T-helper 1 cell treated with Interleukin-12 subunit alpha and Interleukin-12 subunit beta and Interleukin-4 antibody, amounts not matched to agents 30 μg/mL and 1 μg/mL, for 36 hours (primary cell): Measurements from ENCODE around the gene PPM1L.

Experiments used
- H3K27ac Mint-ChIP-seq: one replicate; pipeline ENCODE4 v1.8.0; 2021; ENCODE audit warnings: mild to moderate bottlenecking, mixed read lengths
- H3K27me3 Mint-ChIP-seq: one replicate; pipeline ENCODE4 v1.8.0; 2021; ENCODE audit warnings: low read depth, mixed read lengths
- H3K36me3 Mint-ChIP-seq: one replicate; pipeline ENCODE4 v1.8.0; 2021; ENCODE audit warnings: low read depth, mixed read lengths
- H3K4me1 Mint-ChIP-seq: one replicate; pipeline ENCODE4 v1.8.0; 2021; ENCODE audit warnings: low read depth, mixed read lengths
- H3K4me3 Mint-ChIP-seq: one replicate; pipeline ENCODE4 v1.8.0; 2021; ENCODE audit warnings: mild to moderate bottlenecking, moderate library complexity, mixed read lengths
- H3K9me3 Mint-ChIP-seq: one replicate; pipeline ENCODE4 v1.8.0; 2021; ENCODE audit warnings: mixed read lengths

The PPM1L gene

DNA sequence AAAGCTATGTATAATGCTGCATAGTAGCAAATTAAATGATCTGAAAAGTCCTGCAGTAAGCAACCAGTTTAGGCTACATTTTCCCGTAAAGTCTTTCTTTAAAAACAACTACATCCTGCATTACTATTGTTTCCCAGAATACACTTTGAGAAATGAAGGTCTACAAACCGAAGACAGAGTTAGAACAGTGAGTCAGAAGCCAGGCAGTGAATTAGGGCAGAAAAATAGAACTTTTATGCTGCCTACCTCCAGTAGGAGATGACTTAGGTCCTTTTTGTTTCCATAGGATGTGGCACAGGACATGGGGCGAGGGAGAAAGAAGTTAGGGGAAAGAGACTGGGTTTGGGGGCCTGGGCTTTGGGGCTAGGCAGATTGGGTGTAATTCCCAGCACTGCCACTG, 127.3 kb downstream of the PPM1L start:
- Mint-ChIP-seq H3K4me1 (no peaks in the 10 kb centered on the region), H3K4me3 (no peak overlapping the region), H3K27ac (no peak overlapping the region), H3K27me3 (peaks cover 6% of the 10 kb centered on the region), H3K36me3 (no peaks in the 10 kb centered on the region), H3K9me3 (peaks cover 11% of the 10 kb centered on the region)

DNA sequence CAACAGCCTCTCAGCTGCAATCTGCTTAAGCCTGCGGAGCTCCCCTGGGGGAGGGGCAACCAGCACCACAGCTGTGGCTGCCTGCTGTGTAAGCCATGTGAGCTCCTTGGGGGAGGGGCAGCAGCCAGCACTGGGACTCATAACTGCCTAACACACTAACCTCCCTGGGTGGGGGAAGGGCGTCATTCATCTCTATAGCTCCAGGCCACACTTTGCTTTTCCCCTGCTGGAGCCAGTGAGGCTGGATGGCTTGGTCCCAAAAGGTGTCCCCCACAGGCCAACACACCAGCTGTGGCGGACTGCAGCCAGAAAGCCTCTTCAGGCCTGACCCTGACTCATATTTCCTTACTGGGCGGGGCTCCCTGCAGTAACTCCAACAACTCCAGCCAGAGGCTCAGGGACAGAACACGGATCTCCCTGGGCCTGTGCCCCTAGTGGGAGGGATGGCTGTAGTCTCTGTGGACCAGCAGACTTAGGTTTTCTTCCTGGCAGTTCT, 129.8 kb downstream of the PPM1L start:
- Mint-ChIP-seq H3K4me1 (no peaks in the 10 kb centered on the region), H3K36me3 (no peaks in the 10 kb centered on the region), H3K9me3 (peaks cover 15% of the 10 kb centered on the region), H3K27me3 (peaks cover 4% of the 10 kb centered on the region), H3K27ac (no peak overlapping the region), H3K4me3 (no peak overlapping the region)

DNA sequence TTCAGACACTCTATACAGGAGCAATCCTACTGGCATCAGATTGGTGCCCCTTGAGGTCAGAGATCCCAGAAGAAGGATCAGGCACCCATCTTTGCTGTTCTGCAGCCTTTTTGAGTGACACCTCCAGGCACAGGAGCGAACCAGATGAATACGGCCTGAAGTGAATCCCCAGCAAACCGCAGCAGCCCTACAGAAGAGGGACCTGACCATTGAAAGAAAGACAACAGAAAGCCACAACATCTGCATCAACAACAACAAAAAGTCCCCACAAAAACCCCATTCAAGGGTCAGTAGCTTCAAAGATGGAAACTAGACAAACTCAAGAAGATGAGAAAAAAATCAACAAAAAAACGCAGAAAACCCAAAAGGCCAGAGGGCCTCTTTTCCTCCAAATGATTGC, 130.4 kb downstream of the PPM1L start:
- no peak overlapping the region for H3K4me3 Mint-ChIP-seq

DNA sequence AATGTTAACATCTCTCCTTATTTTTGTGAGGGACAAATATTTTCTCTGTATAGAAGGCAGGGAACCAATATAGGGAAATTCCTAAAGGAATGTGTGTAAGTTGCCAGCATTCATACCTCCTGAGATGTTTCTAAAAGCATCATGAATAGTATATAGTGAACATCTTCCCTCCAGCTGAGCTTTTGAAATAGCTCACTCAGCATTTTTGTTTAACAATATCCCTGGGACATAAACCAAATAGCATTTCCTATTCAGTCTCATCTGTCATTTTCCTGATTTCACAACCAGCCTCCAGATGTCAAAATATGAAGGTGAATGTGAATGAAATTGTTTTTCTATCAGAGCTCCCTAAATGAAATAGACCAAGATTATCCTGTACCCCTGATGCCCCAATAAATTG, 137.2 kb downstream of the PPM1L start:
- H3K9me3 Mint-ChIP-seq = peaks cover 5% of the 10 kb centered on the region
- H3K27me3 Mint-ChIP-seq = no peaks in the 10 kb centered on the region
- H3K36me3 Mint-ChIP-seq = no peaks in the 10 kb centered on the region
- H3K4me1 Mint-ChIP-seq = no peaks in the 10 kb centered on the region
- no peak overlapping the region for H3K27ac Mint-ChIP-seq
- no peak overlapping the region for H3K4me3 Mint-ChIP-seq

More for the DNA sequence above, 130.4 kb downstream of the PPM1L start:
- Mint-ChIP-seq H3K36me3 (no peaks in the 10 kb centered on the region), H3K9me3 (peaks cover 15% of the 10 kb centered on the region), H3K27ac (no peak overlapping the region), H3K27me3 (no peaks in the 10 kb centered on the region), H3K4me1 (no peaks in the 10 kb centered on the region)

DNA sequence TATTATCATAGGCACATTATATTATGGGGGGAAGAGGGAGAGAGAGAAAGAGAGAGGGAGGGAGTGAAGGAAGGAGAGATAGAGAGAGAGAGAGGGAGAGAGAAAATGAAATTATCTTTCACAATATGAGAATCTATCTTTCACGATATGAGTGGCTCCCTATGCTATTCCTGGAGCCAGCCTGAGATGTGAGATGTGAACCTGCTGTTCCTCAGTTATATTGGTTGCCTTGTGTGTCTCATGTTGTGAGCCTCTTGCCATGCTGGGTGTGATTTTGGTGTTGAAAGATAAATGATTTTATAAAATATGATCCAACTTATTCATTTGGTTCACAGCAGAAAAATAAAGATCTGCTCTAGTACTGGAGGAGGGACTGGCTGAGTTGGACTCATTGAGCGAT, 148.7 kb downstream of the PPM1L start:
- Mint-ChIP-seq H3K36me3 (no peaks in the 10 kb centered on the region), H3K4me3 (no peak overlapping the region), H3K27me3 (peaks cover 12% of the 10 kb centered on the region), H3K27ac (no peak overlapping the region), H3K9me3 (no peaks in the 10 kb centered on the region), H3K4me1 (no peaks in the 10 kb centered on the region)

DNA sequence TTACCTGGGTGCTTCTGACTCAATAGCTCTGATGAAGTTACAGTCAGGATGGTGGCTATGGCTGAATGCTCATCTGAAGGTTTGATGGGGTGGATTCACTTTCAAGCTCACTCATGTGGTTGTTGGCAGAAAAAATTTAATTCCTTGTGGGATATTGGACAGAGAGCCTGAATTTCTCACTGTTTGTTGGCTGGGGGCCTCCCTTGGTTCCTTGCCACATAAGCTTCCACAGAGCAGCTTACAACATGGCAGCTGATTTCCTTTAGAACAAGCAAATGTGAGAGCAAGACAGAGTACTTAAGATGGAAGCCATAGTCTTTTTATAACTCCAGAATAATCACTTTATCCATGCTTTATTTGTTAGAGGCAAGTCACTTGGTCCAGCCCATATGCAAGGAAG, 150.6 kb downstream of the PPM1L start:
- Mint-ChIP-seq H3K4me1 (no peaks in the 10 kb centered on the region), H3K27ac (no peak overlapping the region), H3K4me3 (no peak overlapping the region), H3K36me3 (no peaks in the 10 kb centered on the region), H3K9me3 (no peaks in the 10 kb centered on the region), H3K27me3 (peaks cover 7% of the 10 kb centered on the region)

DNA sequence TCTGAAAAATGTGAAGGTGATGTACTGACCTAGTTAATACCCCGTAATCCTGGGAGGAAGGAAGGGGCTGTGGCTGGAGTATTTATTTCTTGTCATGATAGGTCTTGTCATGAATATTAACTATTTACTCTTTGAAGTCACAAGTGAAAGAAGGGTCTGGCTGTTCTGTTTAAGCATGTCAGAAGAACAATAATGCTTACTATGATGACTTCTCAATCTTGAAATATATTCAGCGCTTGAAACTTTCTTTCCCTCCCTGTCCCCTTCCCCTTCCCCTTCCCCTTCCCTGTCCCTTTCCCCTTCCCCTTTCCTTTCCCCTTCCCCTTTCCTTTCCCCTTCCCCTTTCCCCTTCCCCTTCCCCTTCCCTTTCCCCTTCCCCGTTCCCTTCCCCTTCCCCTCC, 153.9 kb downstream of the PPM1L start:
- Mint-ChIP-seq H3K27ac (no peak overlapping the region), H3K36me3 (no peaks in the 10 kb centered on the region), H3K4me1 (no peaks in the 10 kb centered on the region), H3K4me3 (no peak overlapping the region), H3K9me3 (no peaks in the 10 kb centered on the region), H3K27me3 (peaks cover 4% of the 10 kb centered on the region)

DNA sequence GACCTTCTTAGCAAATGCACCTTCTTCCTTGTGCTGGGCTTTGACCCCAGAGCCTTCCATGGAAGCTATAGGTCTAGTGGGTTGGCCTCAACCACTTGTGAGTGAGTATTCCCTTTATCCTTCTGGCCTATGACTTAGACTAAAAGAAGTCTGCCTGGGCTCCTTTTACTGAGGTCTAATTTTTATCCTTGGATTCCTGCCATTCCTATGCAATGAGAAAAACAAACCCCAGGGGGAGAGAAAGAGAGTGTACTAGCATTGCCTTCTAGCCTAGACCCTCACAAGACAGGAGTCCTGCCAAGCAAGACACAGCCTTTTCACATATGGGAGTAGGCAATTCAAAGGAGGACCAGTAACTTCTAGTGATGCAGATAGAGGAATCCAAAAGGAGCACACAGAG, 155.4 kb downstream of the PPM1L start:
- peaks cover 4% of the 10 kb centered on the region for H3K27me3 Mint-ChIP-seq
- H3K9me3 Mint-ChIP-seq = no peaks in the 10 kb centered on the region
- H3K27ac Mint-ChIP-seq = no peak overlapping the region
- no peak overlapping the region for H3K4me3 Mint-ChIP-seq
- no peaks in the 10 kb centered on the region for H3K36me3 Mint-ChIP-seq
- no peaks in the 10 kb centered on the region for H3K4me1 Mint-ChIP-seq

DNA sequence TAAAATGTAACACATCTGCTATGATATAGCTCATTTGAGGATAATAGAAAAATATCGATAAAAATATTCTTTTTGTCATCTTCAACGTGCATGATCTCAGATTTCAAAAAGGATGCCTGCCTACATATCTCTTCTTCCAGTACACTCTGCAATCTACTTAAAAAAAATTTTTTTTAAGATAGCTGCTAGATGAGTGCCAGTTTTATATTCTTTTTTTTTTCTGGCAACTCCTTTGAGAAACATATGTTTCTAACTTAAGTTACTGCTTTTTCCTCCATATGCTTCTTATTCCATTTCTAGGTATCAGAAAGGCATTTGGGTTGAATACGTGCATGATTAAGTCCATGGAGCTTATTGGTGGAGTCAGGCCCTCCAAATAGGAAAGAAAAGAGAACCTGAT, 160.4 kb downstream of the PPM1L start:
- H3K36me3 Mint-ChIP-seq = no peaks in the 10 kb centered on the region
- H3K27ac Mint-ChIP-seq = no peak overlapping the region
- H3K4me1 Mint-ChIP-seq = no peaks in the 10 kb centered on the region
- no peaks in the 10 kb centered on the region for H3K9me3 Mint-ChIP-seq
- no peak overlapping the region for H3K4me3 Mint-ChIP-seq
- peaks cover 3% of the 10 kb centered on the region for H3K27me3 Mint-ChIP-seq

DNA sequence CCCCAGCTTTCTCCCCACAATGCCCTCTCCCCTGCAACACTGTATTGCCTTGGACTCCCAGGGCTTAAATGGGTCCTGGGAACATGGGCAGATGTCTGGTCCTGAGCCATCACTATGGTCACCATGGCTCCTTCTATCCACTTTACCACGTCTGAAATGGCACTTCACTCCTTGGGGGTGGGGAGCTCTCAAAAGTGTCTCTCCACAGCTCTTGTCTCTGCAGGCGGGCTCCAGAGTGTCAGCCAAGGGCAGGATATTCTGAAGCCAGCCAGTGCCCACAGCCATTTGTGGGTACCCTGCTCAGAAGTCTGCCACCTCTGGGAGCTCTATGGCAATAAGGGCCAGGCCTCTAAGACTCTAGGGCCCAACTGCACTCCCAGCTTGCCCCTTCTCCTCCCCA, 163.9 kb downstream of the PPM1L start:
- peaks cover 4% of the 10 kb centered on the region for H3K27me3 Mint-ChIP-seq
- no peaks in the 10 kb centered on the region for H3K4me1 Mint-ChIP-seq
- H3K27ac Mint-ChIP-seq = no peak overlapping the region
- no peaks in the 10 kb centered on the region for H3K9me3 Mint-ChIP-seq
- no peaks in the 10 kb centered on the region for H3K36me3 Mint-ChIP-seq
- no peak overlapping the region for H3K4me3 Mint-ChIP-seq

DNA sequence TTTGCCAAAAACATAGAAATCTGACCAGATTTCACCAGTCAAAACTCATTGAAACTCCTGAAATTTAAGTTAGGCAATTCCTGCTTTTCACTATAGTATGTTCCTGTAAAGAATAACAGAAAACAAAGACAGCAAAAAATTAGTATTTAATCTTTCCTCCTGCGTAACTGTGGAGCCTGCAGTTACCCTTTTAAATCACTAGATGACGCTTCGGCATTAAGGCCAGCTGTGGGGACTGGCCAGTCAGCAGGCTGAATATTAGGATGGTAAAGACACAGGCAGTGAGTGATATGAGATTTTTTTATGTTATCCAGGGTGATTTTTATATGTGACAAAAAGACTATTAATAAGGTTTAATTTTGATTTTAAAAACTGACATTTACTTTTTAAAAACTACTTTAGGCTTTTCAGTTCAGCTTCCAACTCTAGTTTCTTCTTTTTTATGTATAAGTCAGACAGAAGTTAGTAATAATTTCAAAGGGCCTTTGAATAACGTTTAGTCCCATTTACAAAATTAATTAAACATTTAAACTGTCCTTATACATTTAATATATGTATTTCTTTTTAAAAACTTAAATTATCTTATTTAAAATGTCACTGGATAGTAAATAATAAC, 165.1 kb downstream of the PPM1L start:
- no peak overlapping the region for H3K4me3 Mint-ChIP-seq
- H3K27ac Mint-ChIP-seq = no peak overlapping the region
- H3K27me3 Mint-ChIP-seq = peaks cover 4% of the 10 kb centered on the region
- H3K4me1 Mint-ChIP-seq = no peaks in the 10 kb centered on the region
- no peaks in the 10 kb centered on the region for H3K36me3 Mint-ChIP-seq
- H3K9me3 Mint-ChIP-seq = no peaks in the 10 kb centered on the region

DNA sequence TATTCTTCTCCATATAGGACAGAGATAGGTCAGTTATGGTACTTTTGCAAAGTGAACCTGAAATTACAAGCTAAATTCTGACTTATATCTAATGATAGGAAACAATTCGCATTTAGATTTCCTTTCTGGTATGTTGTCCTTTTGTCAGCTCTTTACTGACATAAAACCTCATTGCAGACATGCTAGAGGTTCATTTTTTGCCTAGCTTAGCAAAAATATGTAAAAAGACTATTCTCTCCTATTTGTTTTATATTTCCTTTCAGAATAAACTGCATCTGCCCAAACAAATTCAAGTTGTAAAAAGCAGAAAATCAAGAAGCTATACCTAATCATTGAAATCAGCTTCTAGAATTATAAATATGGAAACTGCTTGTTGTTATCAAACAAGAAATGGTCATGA, 168.7 kb downstream of the PPM1L start:
- Mint-ChIP-seq H3K27me3 (peaks cover 6% of the 10 kb centered on the region), H3K4me3 (no peak overlapping the region), H3K36me3 (no peaks in the 10 kb centered on the region), H3K27ac (no peak overlapping the region), H3K4me1 (no peaks in the 10 kb centered on the region), H3K9me3 (no peaks in the 10 kb centered on the region)

DNA sequence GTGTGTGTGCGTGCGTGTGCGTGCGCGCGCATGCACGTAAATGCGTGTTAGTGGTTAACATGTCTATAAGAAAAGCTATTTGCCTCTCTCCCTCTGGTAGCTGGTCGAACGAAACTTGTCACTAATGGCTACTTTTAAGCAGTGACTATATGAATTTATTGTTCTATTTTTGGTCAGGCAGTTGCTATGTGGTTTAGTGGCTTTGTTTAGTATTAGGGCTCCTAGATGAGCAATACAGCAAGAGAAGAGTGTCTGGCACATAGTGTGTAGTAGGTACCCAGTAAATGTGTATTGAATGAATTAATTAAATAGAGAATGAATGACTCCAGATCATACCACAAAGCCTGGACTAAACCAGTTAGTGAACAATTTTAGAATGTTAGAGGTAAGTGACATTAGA, 171.6 kb downstream of the PPM1L start:
- Mint-ChIP-seq H3K9me3 (no peaks in the 10 kb centered on the region), H3K27me3 (peaks cover 21% of the 10 kb centered on the region), H3K27ac (no peak overlapping the region), H3K4me3 (no peak overlapping the region), H3K36me3 (no peaks in the 10 kb centered on the region), H3K4me1 (no peaks in the 10 kb centered on the region)

DNA sequence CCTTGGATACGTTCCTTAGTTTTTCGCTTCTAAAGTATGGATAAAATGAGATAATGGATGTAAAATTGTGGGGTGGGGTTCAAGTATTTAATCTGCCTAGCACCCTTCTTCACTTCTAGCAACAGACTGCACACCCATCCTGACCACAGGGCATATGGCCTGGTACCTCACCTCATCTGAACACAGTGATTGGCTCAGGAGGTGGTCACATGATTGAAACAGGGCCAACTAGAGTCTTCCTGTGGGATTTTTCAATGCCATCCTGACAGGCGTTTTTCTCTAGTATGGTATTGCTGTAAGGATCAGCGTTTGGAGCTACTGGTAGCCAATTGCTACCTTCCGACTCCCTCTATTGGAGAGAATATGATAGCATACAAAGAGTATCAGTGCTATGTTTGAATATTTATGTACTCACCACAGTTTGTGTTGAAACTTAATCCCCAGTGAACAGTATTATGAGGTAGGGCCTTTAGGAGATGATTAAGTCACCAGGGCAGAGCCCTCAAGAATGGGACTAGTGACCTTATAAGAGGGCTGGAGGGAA, 172.2 kb downstream of the PPM1L start:
- Mint-ChIP-seq H3K36me3 (no peaks in the 10 kb centered on the region), H3K4me1 (no peaks in the 10 kb centered on the region)

DNA sequence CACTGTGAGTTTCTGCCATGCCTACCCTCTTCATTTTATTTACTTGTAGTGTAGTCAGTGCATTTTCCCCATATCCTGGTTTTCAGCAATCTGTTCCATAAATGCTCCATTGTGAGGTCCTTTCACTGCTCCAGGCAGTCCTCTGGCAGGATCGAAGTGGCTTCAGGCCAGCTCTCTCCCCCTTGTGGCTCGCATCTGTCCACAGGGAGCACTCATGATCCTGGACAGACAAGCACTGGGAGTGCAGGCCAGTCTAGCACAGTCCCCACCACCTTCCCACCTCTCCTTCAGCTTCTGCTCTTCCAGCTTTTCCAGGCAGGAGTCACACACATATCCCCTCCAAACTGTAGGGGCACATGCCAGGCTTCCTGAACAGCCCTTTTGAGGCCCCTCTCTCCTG, 173.6 kb downstream of the PPM1L start:
- H3K36me3 Mint-ChIP-seq = no peaks in the 10 kb centered on the region
- H3K4me3 Mint-ChIP-seq = no peak overlapping the region
- no peaks in the 10 kb centered on the region for H3K4me1 Mint-ChIP-seq
- H3K27ac Mint-ChIP-seq = no peak overlapping the region
- no peaks in the 10 kb centered on the region for H3K9me3 Mint-ChIP-seq
- peaks cover 25% of the 10 kb centered on the region for H3K27me3 Mint-ChIP-seq

More for the DNA sequence above, 172.2 kb downstream of the PPM1L start:
- H3K27ac Mint-ChIP-seq = no peak overlapping the region
- peaks cover 21% of the 10 kb centered on the region for H3K27me3 Mint-ChIP-seq
- no peak overlapping the region for H3K4me3 Mint-ChIP-seq
- H3K9me3 Mint-ChIP-seq = no peaks in the 10 kb centered on the region

DNA sequence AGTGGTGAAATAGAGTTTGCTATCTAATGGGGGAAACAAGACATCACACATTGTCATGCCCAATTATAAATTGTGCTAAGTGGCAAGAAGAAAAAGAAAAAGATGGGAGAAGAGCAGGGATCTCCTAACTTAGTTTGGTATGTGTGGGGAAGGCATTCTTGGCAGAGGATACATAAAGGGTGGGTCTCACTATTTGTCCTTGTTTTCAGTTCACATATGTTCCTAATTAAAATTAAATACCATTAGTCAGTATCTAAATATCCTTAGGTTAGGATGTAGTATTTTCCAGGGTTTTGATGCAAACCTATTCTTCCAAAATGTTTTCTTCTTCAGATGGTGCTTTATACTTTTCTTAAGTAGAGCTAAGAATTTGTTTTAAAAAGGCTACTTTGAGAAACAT, 175.4 kb downstream of the PPM1L start:
- Mint-ChIP-seq H3K36me3 (no peaks in the 10 kb centered on the region), H3K27me3 (peaks cover 25% of the 10 kb centered on the region), H3K4me1 (no peaks in the 10 kb centered on the region), H3K4me3 (no peak overlapping the region), H3K27ac (no peak overlapping the region), H3K9me3 (no peaks in the 10 kb centered on the region)
